Measurements from ENCODE around the gene BLM. TPM values are rescaled to one million over a fixed set of nuclear protein-coding genes. Genes with fewer than 3 reads are reported as not detected.

Gene BLM
- total and polyA plus RNA-seq, 2 donors (not counting 1 experiment from before 2014, with no cell fraction given), result 1.5 to 1.7 TPM

GRCh38 chr15:90674476-90674875, 42.7 kb upstream of the BLM start:
- H3K27me3 ChIP-seq (ENCODE audit: control insufficient read depth, insufficient read depth, low read length), result no peaks in the 10 kb centered on the region
- peak; percentile 22 to 45 for DNase-seq (ENCODE audit: low read depth in 2 of 2)
- H2AFZ ChIP-seq (ENCODE audit: low read length), result no peak overlapping the region
- no peak overlapping the region for H3K4me3 ChIP-seq (replicated peaks in 1 of 4; ENCODE audit: control extremely low read depth in 1 of 4, insufficient read depth in 1 of 4, low read depth in 3 of 4, low read length in 4 of 4)
- no peaks in the 10 kb centered on the region for H3K4me1 ChIP-seq (ENCODE audit: control insufficient read depth, extremely low read depth, insufficient read depth, low read length)
- no peak overlapping the region for H3K4me2 ChIP-seq (ENCODE audit: extremely low read depth, insufficient read depth, low read length)
- H3K36me3 ChIP-seq (ENCODE audit: control insufficient read depth, insufficient read depth, low read length), result no peaks in the 10 kb centered on the region
- no peaks in the 10 kb centered on the region for H3K9me3 ChIP-seq (ENCODE audit: control insufficient read depth, insufficient read depth, low read depth, low read length)
- no peaks in the 10 kb centered on the region for H3K79me2 ChIP-seq (ENCODE audit: control insufficient read depth, insufficient read depth, low read length)
- TF ChIP-seq EZH2 (IDR thresholded peaks at IDR 0.05; ENCODE audit: low read length, missing control alignments) (no peak), CTCF (conservative IDR thresholded peaks at IDR 0.05 in 1 of 2, IDR thresholded peaks at IDR 0.05 in 1 of 2; ENCODE audit: low read depth in 1 of 2, low read length in 2 of 2) (no peak)
- no peaks in the 10 kb centered on the region for H4K20me1 ChIP-seq (ENCODE audit: control insufficient read depth, extremely low read depth, insufficient read depth, low read length)
- no peak overlapping the region for H3K9ac ChIP-seq (ENCODE audit: insufficient read depth, low read length)
- H3K27ac ChIP-seq (ENCODE audit: insufficient read depth, low read length), result no peak overlapping the region

DNA sequence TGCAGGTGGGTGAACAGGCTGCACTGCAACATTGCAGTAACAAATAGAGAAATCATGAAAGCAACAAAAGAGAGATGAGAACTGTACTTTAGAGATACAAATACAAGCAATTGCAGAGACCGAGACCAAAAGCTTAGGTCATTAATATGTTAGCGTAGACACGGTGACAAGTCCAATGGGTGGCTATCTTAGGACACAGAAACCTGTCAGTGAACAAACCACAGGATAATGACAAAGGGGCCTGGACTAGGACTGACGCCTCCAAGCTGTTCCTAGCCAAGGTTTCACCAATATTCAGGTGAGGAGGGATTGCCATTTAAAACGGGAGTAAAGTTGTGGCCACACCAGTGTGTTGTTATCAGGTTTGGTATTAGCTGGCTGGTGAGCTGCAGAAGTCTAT, 41.7 kb upstream of the BLM start:
- no peak overlapping the region for H3K4me2 ChIP-seq (ENCODE audit: extremely low read depth, insufficient read depth, low read length)
- no peaks in the 10 kb centered on the region for H4K20me1 ChIP-seq (ENCODE audit: control insufficient read depth, extremely low read depth, insufficient read depth, low read length)
- H3K79me2 ChIP-seq (ENCODE audit: control insufficient read depth, insufficient read depth, low read length), result no peaks in the 10 kb centered on the region
- H3K9me3 ChIP-seq (ENCODE audit: control insufficient read depth, insufficient read depth, low read depth, low read length), result no peaks in the 10 kb centered on the region
- no peaks in the 10 kb centered on the region for H3K36me3 ChIP-seq (ENCODE audit: control insufficient read depth, insufficient read depth, low read length)
- no peak overlapping the region for H3K27ac ChIP-seq (ENCODE audit: insufficient read depth, low read length)
- H3K9ac ChIP-seq (ENCODE audit: insufficient read depth, low read length), result no peak overlapping the region
- H2AFZ ChIP-seq (ENCODE audit: low read length), result no peak overlapping the region
- no peak overlapping the region for H3K4me3 ChIP-seq (replicated peaks in 1 of 4; ENCODE audit: control extremely low read depth in 1 of 4, insufficient read depth in 1 of 4, low read depth in 3 of 4, low read length in 4 of 4)
- no peak for DNase-seq (ENCODE audit: low read depth in 2 of 2)
- H3K4me1 ChIP-seq (ENCODE audit: control insufficient read depth, extremely low read depth, insufficient read depth, low read length), result peaks cover 4% of the 10 kb centered on the region
- TF ChIP-seq EZH2 (IDR thresholded peaks at IDR 0.05; ENCODE audit: low read length, missing control alignments), result no peak
- TF ChIP-seq CTCF (conservative IDR thresholded peaks at IDR 0.05 in 1 of 2, IDR thresholded peaks at IDR 0.05 in 1 of 2; ENCODE audit: low read depth in 1 of 2, low read length in 2 of 2), result no peak
- H3K27me3 ChIP-seq (ENCODE audit: control insufficient read depth, insufficient read depth, low read length), result no peaks in the 10 kb centered on the region

DNA sequence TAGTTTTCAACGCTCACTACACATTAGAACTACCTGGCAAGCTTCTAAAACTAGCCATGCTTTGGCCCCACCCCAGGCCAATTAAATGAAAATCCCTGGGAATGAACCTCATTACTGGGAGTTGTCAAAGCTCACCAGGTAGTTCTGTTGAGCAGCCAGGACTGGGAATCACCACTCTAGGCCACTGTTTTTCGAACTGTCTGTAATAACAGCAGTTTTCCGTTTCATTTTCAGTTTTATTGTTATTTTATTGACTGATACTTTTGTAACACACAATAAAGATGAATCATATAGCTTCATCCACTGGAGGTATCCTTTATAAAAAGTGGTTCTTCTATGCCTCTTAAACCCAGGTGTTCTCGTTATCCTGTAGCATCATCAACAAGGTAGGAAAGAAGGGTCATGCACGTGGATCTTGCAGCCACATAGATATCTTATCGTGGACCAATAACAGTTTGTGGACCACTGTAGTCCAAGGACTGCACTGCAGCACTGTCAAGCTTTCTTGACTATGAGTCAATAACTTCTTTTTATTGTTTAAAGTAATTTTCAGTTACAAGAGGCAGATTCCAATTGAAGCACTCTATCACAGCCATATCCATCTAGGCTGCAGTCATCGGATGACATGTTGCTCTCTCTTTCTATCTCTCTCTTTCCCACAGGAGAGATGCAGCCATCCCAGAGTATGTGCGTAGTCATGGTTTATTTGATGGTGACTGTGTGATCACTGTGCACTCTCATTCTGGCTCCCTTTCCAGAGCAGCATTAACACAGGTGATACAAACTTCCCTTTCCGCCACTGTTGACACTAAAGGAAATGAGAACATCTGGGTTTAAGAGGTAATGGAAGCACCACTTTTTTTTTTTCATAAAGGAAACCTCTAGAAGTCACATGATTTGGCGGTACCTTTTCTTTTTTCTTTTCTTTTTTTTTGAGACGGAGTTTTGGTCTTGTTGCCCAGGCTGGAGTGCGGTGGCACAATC, 39.0 kb upstream of the BLM start:
- no peak overlapping the region for H3K4me3 ChIP-seq (replicated peaks in 1 of 4; ENCODE audit: control extremely low read depth in 1 of 4, insufficient read depth in 1 of 4, low read depth in 3 of 4, low read length in 4 of 4)
- H3K36me3 ChIP-seq (ENCODE audit: control insufficient read depth, insufficient read depth, low read length), result no peaks in the 10 kb centered on the region
- no peaks in the 10 kb centered on the region for H3K79me2 ChIP-seq (ENCODE audit: control insufficient read depth, insufficient read depth, low read length)
- no peak overlapping the region for H3K27ac ChIP-seq (ENCODE audit: insufficient read depth, low read length)
- no peak for DNase-seq (ENCODE audit: low read depth in 2 of 2)
- H3K4me1 ChIP-seq (ENCODE audit: control insufficient read depth, extremely low read depth, insufficient read depth, low read length), result peaks cover 14% of the 10 kb centered on the region
- no peaks in the 10 kb centered on the region for H3K27me3 ChIP-seq (ENCODE audit: control insufficient read depth, insufficient read depth, low read length)
- no peak overlapping the region for H2AFZ ChIP-seq (ENCODE audit: low read length)
- H3K4me2 ChIP-seq (ENCODE audit: extremely low read depth, insufficient read depth, low read length), result no peak overlapping the region
- no peaks in the 10 kb centered on the region for H3K9me3 ChIP-seq (ENCODE audit: control insufficient read depth, insufficient read depth, low read depth, low read length)
- no peaks in the 10 kb centered on the region for H4K20me1 ChIP-seq (ENCODE audit: control insufficient read depth, extremely low read depth, insufficient read depth, low read length)
- H3K9ac ChIP-seq (ENCODE audit: insufficient read depth, low read length), result no peak overlapping the region
- TF ChIP-seq CTCF (conservative IDR thresholded peaks at IDR 0.05 in 1 of 2, IDR thresholded peaks at IDR 0.05 in 1 of 2; ENCODE audit: low read depth in 1 of 2, low read length in 2 of 2) (no peak), EZH2 (IDR thresholded peaks at IDR 0.05; ENCODE audit: low read length, missing control alignments) (no peak)
